ENCODE results near the gene RBL1. TPM values are rescaled to one million over a fixed set of nuclear protein-coding genes. Genes with fewer than 3 reads are reported as not detected.

Gene RBL1
- total RNA-seq, 2 donors from 2014 or later: 6.9 to 17.6 TPM

DNA sequence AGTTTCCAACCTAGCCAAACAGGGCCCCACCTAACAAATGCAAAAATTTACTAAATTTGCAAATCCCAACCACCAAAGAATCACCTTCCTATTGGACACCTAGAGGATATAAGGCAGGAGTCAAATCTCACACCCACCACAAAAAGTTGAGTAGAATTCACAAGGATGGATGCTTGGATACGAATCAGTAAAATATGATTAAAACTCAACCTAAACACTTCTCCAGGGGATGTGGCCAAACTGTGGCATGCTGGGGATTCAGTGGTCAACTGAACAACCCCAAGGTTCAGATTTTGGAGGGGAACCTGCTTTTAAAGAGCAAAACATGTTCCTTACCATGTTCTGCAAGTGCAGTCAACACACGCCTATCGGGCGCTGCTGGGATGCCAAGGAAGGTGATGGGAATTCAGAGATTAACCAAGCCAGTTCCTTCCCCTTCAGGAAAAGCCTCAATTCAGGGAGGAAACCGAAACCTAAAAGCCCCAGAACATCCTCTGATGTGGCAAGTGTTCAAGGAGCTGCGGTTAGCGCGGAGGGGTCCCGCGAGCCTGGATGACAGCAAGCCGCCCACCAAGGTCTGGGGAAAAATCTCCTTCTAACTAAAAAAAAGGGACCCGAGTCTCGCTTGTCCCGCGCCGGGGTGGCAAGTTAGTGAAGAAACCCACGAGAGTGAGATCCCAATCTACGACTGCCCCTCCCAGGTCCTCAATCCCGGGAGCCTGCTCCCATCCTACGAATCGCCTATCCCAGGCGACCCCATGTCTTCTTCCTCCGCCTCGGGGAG, 145.2 kb downstream of the RBL1 start:
- Histone ChIP-seq H3K27me3 (no peaks in the 10 kb centered on the region), H3K27ac (peak overlapping the region; percentile 90), H3K36me3 (no peaks in the 10 kb centered on the region), H3K4me1 (no peaks in the 10 kb centered on the region), H3K9ac (ENCODE audit: low read depth in 2 of 2, low read length in 2 of 2) (peak overlapping the region; percentile 88 to 94), H3K4me3 (peak overlapping the region; percentile 99), H3K9me3 (no peaks in the 10 kb centered on the region)
- DNase-seq: peak; percentile 45
- intact Hi-C loops (cut with DNase I): no loop called here
- TF ChIP-seq, protein P1, sequence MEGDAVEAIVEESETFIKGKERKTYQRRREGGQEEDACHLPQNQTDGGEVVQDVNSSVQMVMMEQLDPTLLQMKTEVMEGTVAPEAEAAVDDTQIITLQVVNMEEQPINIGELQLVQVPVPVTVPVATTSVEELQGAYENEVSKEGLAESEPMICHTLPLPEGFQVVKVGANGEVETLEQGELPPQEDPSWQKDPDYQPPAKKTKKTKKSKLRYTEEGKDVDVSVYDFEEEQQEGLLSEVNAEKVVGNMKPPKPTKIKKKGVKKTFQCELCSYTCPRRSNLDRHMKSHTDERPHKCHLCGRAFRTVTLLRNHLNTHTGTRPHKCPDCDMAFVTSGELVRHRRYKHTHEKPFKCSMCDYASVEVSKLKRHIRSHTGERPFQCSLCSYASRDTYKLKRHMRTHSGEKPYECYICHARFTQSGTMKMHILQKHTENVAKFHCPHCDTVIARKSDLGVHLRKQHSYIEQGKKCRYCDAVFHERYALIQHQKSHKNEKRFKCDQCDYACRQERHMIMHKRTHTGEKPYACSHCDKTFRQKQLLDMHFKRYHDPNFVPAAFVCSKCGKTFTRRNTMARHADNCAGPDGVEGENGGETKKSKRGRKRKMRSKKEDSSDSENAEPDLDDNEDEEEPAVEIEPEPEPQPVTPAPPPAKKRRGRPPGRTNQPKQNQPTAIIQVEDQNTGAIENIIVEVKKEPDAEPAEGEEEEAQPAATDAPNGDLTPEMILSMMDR (IDR thresholded peaks at IDR 0.05): no peak

Other genes starting within 250 kb of the RBL1 start
- 10 to 100 TPM; 18.1 to 29.7 TPM for gene TLDC2, start 219.9 kb downstream of the RBL1 start, total RNA-seq
- gene SAMHD1, start 144.3 kb downstream of the RBL1 start, total RNA-seq: 10 to 100 TPM; 24.0 to 35.6 TPM
- gene RPN2, start 83.3 kb upstream of the RBL1 start, total RNA-seq: 100 to 1,000 TPM; 154 to 269 TPM
- gene MROH8, start 83.6 kb upstream of the RBL1 start, total RNA-seq: 1 to 10 TPM in 1 of 2 donors, under 1 TPM in 1; 0.90 to 1.3 TPM
- gene GHRH, start 165.8 kb upstream of the RBL1 start, total RNA-seq: not detected
- 10 to 100 TPM; 27.1 to 44.6 TPM for gene MANBAL, start 193.7 kb upstream of the RBL1 start, total RNA-seq